ENCODE measurements around the gene TRMT1.
"Not testable (repeated sequence)": the region's sequence is repeated elsewhere in the genome, so short reads cannot be mapped to it uniquely, and the experiment has no call there.

Gene TRMT1

DNA sequence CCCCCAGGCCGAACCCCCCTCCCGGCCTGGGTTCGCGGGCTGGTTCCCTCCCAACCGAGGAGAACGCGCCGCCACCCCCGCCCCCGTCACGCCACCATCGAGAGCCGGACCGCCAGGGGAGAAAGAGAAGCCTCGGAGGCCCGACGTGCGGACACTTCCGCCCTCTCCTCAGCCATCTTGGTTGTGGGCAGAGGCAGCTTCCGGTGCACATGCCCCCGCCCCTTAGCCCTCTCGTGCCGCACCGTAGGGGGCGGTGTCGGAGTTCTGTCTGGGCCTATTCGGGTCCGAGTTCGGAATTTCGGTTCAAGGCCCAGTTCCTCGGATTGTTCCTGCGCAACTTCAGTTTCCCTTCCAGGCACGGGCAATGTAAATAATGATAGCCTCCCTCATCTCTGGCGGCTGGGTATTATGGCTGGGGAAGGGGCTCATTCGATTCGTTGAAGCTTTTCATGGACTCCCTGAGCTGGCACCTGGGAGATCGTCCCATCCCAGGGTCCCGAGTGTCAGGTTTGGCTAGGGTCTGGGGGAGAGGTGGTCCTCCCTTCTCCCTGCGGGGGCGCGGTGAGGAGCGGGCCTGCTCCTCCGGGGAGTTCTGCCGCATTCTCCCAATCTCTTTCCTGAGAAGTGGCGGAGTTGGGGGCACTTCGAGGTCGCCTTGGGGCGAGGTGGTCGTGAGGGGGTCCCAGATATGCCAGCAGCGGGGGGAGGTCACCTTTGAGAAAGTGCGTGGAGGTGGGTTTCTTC is 33.8 kb upstream of the TRMT1 start, which contains the start of the genes IER2 and STX10:
TSS of gene IER2 (plus strand) at position 225 of the 744 bp plus-strand sequence. CDS start 2,776 bp downstream, outside the sequence.
TSS of gene STX10 (minus strand) at position 189 of the 744 bp plus-strand sequence. CDS start 202 bp downstream, outside the sequence.
- Histone ChIP-seq H3K9ac (ENCODE audit: low read length in 5 of 5) (peak within 1 kb of the TSS; percentile 95 to 100 (median 99)), H3K27me3 (ENCODE audit: control insufficient read depth in 5 of 5, insufficient read depth in 4 of 5, low read length in 5 of 5) (no peaks in the 10 kb centered on the region), H3K4me1 (ENCODE audit: control insufficient read depth in 5 of 5, insufficient read depth in 5 of 5, low read length in 5 of 5) (peaks cover 3 to 43% (median 34%) of the 10 kb centered on the region in 5 donors), H3K27ac (ENCODE audit: low read depth, low read length) (peak within 1 kb of the TSS; percentile 99), H3K36me3 (ENCODE audit: control insufficient read depth in 5 of 5, insufficient read depth in 5 of 5, low read length in 5 of 5) (peaks cover 0 to 2% (median under 1%) of the 10 kb centered on the region in 5 donors), H3K4me3 (ENCODE audit: low read depth in 1 of 5, low read length in 5 of 5) (peak within 1 kb of the TSS; percentile 85 to 99 (median 97)), H3K9me3 (ENCODE audit: control insufficient read depth in 5 of 5, low read length in 5 of 5) (no peaks in the 10 kb centered on the region)

DNA sequence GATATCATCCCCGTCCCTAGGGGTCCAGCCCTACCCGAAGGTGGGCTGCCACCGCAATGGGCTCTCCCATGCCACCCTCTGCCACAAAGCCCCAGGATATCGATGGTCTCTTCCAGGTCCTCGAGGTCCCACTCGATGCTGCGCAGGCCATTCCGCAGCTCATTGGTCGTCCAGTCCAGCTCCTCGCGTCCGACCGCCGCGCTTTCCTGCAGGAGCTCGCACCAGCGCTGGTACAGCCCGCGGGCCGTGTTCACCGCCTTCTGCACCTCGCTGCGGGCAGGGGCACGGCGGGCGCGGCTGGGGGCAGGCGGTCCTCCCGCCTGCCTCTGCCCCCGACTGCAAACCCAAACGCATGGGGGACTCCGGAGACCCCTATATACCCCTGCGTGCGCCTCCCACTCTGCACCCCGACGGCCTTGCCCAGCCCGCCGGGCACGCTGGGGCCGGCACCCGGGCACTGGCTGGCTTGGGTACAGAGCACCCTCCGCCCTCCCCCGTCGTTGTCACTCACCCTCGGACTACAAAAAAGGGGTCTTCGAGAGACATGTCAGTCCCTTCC is 33.2 kb upstream of the TRMT1 start:
- H3K36me3 ChIP-seq (ENCODE audit: control insufficient read depth in 5 of 5, insufficient read depth in 5 of 5, low read length in 5 of 5): peaks cover 0 to 8% (median 6%) of the 10 kb centered on the region in 5 donors
- no peaks in the 10 kb centered on the region for H3K9me3 ChIP-seq (ENCODE audit: control insufficient read depth in 5 of 5, low read length in 5 of 5)
- peaks cover 2 to 38% (median 27%) of the 10 kb centered on the region in 5 donors for H3K4me1 ChIP-seq (ENCODE audit: control insufficient read depth in 5 of 5, insufficient read depth in 5 of 5, low read length in 5 of 5)
- H3K27ac ChIP-seq (ENCODE audit: low read depth, low read length): peak overlapping the region; percentile 99
- H3K27me3 ChIP-seq (ENCODE audit: control insufficient read depth in 5 of 5, insufficient read depth in 4 of 5, low read length in 5 of 5): no peaks in the 10 kb centered on the region
- H3K4me3 ChIP-seq (ENCODE audit: low read depth in 1 of 5, low read length in 5 of 5): peak overlapping the region; percentile 71 to 99 (median 97)
- H3K9ac ChIP-seq (ENCODE audit: low read length in 5 of 5): peak overlapping the region in 4 of 5 donors; percentile 73 to 100 (median 99)

DNA sequence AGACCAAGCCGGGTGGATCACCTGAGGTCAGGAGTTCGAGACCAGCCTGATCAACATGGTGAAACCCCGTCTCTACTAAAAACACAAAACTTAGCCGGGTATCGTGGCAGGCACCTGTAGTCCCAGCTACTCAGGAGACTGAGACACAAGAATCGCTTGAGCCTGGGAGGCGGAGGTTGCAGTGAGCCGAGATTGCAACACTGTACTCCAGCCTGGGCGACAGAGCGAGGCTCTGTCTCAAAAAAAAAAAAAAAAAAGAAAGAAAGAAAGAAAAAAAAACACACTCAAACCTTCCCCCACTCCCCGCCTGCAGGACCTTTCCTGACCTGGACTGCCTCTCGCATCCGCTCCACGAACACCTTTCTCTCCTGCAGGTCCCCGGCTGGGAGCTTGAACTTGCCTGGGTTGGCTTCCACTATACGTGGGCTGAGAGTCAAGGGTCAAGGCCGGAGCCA is 32.7 kb upstream of the TRMT1 start:
- Histone ChIP-seq H3K27ac (ENCODE audit: low read depth, low read length) (peak overlapping the region; percentile 99), H3K9ac (ENCODE audit: low read length in 5 of 5) (peak overlapping the region in 4 of 5 donors; percentile 73 to 100 (median 99))

DNA sequence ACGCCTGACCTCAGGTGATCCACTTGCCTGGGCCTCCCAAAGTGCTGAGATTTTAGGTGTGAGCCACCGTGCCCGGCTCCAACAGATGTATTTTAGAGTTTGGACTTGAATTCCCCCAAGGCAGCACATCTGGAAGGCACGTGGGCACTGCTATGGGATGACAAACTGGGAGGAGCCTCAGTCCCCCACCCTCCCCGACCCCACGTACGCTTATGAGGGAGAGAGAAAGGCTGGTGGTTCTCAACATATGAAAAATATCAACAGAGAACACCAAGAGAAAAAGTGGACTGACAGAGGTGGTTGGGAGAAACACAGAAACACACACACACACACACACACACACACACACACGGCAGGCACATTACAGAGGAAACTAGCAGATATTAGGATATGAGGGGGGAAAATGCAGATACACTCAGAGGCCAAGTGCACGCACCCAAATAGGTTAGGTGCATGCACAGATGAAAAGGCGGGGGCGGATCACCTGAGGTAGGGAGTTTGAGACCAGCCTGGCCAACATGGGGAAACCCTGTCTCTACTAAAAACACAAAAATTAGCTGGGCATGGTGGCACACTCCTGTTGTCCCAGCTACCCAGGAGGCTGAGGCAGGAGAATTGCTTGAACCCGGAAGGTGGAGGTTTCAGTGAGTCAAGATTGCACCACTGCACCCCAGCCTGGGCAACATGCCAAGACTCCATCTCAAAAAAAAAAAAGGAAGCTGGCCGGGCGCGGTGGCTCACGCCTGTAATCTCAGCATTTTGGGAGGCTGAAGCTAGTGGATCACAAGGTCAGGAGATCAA is 30.4 kb upstream of the TRMT1 start:
- peaks cover 0 to 26% (median 18%) of the 10 kb centered on the region in 5 donors for H3K4me1 ChIP-seq (ENCODE audit: control insufficient read depth in 5 of 5, insufficient read depth in 5 of 5, low read length in 5 of 5)

More for the DNA sequence above, 32.7 kb upstream of the TRMT1 start:
- H3K36me3 ChIP-seq (ENCODE audit: control insufficient read depth in 5 of 5, insufficient read depth in 5 of 5, low read length in 5 of 5): peaks cover 0 to 13% (median 11%) of the 10 kb centered on the region in 5 donors
- peak overlapping the region; percentile 71 to 99 (median 97) for H3K4me3 ChIP-seq (ENCODE audit: low read depth in 1 of 5, low read length in 5 of 5)
- H3K4me1 ChIP-seq (ENCODE audit: control insufficient read depth in 5 of 5, insufficient read depth in 5 of 5, low read length in 5 of 5): peaks cover under 1 to 34% (median 26%) of the 10 kb centered on the region in 5 donors
- H3K27me3 ChIP-seq (ENCODE audit: control insufficient read depth in 5 of 5, insufficient read depth in 4 of 5, low read length in 5 of 5); H3K9me3 ChIP-seq (ENCODE audit: control insufficient read depth in 5 of 5, low read length in 5 of 5): not testable (repeated sequence)

DNA sequence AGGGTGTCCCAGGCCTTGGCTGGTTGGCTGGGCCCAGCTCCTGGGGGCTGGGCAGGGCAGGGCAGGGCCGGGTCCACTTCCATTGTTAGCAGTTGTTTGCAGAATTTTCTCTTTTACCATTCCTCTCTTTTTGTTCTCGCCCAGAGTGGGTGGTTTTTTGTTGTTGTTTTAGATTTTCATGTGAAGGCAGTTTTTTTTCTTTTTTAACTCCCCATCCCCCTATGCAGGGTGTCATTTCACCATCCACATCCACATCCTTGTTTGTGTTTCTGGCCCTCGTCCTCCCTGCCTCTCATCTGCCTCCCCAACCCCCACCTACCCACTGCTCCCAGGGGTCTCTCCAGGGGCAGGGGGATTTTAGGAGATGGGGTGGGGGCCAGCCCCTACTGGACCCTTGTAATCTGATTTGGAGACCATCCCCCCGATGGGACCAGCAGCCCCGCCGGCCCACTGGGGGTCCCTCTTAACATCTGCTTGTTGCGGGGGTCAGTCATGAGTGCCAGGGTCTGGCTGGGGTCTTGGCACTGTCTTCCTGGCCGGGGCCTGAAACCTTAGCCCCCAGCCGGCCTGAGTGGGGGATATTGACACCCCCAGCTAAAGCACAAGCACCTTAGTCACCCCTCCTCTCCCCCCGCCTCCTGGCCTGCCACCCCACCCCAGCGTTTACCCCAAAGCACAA is 23.2 kb upstream of the TRMT1 start:
- Histone ChIP-seq H3K4me1 (ENCODE audit: control insufficient read depth in 5 of 5, insufficient read depth in 5 of 5, low read length in 5 of 5) (peaks cover 0 to 3% (median 0%) of the 10 kb centered on the region in 5 donors), H3K9me3 (ENCODE audit: control insufficient read depth in 5 of 5, low read length in 5 of 5) (no peaks in the 10 kb centered on the region), H3K27ac (ENCODE audit: low read depth, low read length) (no peak overlapping the region), H3K27me3 (ENCODE audit: control insufficient read depth in 5 of 5, insufficient read depth in 4 of 5, low read length in 5 of 5) (no peaks in the 10 kb centered on the region), H3K36me3 (ENCODE audit: control insufficient read depth in 5 of 5, insufficient read depth in 5 of 5, low read length in 5 of 5) (peaks cover 0 to 59% (median 51%) of the 10 kb centered on the region in 5 donors), H3K4me3 (ENCODE audit: low read depth in 1 of 5, low read length in 5 of 5) (no peak overlapping the region), H3K9ac (ENCODE audit: low read length in 5 of 5) (no peak overlapping the region)

More for the DNA sequence above, 30.4 kb upstream of the TRMT1 start:
- Histone ChIP-seq H3K9ac (ENCODE audit: low read length in 5 of 5) (no peak overlapping the region), H3K27me3 (ENCODE audit: control insufficient read depth in 5 of 5, insufficient read depth in 4 of 5, low read length in 5 of 5) (no peaks in the 10 kb centered on the region), H3K36me3 (ENCODE audit: control insufficient read depth in 5 of 5, insufficient read depth in 5 of 5, low read length in 5 of 5) (peaks cover 0 to 24% (median 18%) of the 10 kb centered on the region in 5 donors), H3K27ac (ENCODE audit: low read depth, low read length) (no peak overlapping the region), H3K9me3 (ENCODE audit: control insufficient read depth in 5 of 5, low read length in 5 of 5) (no peaks in the 10 kb centered on the region), H3K4me3 (ENCODE audit: low read depth in 1 of 5, low read length in 5 of 5) (no peak overlapping the region)

DNA sequence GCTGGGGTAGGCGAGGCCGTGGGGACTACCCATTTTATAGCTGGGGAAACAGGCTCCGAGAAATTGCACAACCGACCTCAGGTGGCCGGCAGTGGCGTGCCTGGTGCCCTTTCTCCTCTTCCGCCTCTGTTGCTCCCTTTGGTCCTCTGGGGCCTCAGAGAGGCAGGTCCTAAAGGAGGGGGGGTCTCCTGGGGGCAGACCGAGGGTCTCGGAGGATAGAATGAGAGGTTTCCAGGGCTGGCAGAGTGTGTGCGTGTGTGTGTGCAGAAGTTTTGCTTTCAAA is 22.3 kb upstream of the TRMT1 start:
- H3K27ac ChIP-seq (ENCODE audit: low read depth, low read length): no peak overlapping the region

DNA sequence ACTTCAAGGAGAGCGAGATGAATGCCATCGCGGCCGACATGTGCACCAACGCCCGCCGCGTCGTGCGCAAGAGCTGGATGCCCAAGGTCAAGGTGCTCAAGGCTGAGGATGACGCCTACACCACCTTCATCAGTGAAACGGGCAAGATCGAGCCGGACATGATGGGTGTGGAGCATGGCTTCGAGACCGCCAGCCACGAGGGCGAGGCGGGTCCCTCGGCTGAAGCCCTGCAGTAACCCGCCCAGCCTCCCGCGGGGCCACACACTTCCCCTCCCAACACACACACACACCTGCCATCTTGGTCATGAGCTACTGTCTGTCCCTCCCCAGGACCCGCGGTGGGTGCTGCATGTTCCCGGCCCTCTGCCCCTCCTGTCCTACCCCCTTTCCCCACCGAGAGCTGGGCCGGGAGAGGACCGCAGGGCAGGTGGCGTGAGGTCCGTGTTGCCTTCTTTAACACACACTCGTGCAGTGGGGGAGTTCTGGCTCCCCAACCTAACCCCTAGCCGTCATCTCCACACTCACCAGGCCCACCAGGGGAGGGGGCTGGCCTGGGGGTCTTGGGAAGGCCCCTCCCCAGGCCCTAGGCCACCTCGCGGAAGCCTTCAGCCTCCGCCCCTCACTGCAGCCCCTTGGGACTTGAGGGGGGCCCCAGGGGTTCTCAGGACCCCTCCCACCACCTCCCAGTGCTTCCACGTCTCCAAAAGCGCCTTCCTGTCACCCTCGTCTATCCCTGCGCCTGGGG is 21.8 kb upstream of the TRMT1 start:
- H3K27me3 ChIP-seq (ENCODE audit: control insufficient read depth in 5 of 5, insufficient read depth in 4 of 5, low read length in 5 of 5): no peaks in the 10 kb centered on the region
- H3K9me3 ChIP-seq (ENCODE audit: control insufficient read depth in 5 of 5, low read length in 5 of 5): no peaks in the 10 kb centered on the region
- peaks cover 0 to 53% (median 41%) of the 10 kb centered on the region in 5 donors for H3K36me3 ChIP-seq (ENCODE audit: control insufficient read depth in 5 of 5, insufficient read depth in 5 of 5, low read length in 5 of 5)
- H3K9ac ChIP-seq (ENCODE audit: low read length in 5 of 5): no peak overlapping the region
- H3K27ac ChIP-seq (ENCODE audit: low read depth, low read length): no peak overlapping the region
- H3K4me1 ChIP-seq (ENCODE audit: control insufficient read depth in 5 of 5, insufficient read depth in 5 of 5, low read length in 5 of 5): peaks cover 0 to 3% (median 0%) of the 10 kb centered on the region in 5 donors
- H3K4me3 ChIP-seq (ENCODE audit: low read depth in 1 of 5, low read length in 5 of 5): no peak overlapping the region

More for the DNA sequence above, 22.3 kb upstream of the TRMT1 start:
- Histone ChIP-seq H3K9ac (ENCODE audit: low read length in 5 of 5) (no peak overlapping the region), H3K4me1 (ENCODE audit: control insufficient read depth in 5 of 5, insufficient read depth in 5 of 5, low read length in 5 of 5) (peaks cover 0 to 3% (median 0%) of the 10 kb centered on the region in 5 donors), H3K4me3 (ENCODE audit: low read depth in 1 of 5, low read length in 5 of 5) (no peak overlapping the region), H3K36me3 (ENCODE audit: control insufficient read depth in 5 of 5, insufficient read depth in 5 of 5, low read length in 5 of 5) (peaks cover 0 to 56% (median 42%) of the 10 kb centered on the region in 5 donors), H3K9me3 (ENCODE audit: control insufficient read depth in 5 of 5, low read length in 5 of 5) (no peaks in the 10 kb centered on the region), H3K27me3 (ENCODE audit: control insufficient read depth in 5 of 5, insufficient read depth in 4 of 5, low read length in 5 of 5) (no peaks in the 10 kb centered on the region)

DNA sequence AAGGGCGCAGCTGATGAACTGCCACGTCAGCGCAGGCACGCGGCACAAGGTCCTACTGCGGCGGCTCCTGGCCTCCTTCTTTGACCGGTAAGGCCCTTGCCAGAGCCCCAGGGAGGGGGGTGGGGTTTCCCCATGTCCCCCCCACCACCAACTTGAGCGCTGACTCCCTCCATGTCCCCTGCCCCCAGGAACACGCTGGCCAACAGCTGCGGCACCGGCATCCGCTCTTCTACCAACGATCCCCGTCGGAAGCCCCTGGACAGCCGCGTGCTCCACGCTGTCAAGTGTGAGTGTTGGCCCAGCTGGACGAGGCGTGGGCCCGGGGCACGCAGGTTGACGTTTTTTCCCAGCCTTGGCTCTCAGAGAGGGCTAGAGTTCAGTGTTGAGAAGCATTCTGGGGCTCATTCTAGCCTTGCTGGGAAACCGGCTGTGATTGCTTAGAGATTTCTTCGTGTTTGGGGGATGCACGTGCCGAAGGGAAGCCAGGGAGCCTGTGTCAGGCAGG is 20.8 kb upstream of the TRMT1 start:
- Histone ChIP-seq H3K27ac (ENCODE audit: low read depth, low read length) (no peak overlapping the region), H3K36me3 (ENCODE audit: control insufficient read depth in 5 of 5, insufficient read depth in 5 of 5, low read length in 5 of 5) (peaks cover 0 to 49% (median 41%) of the 10 kb centered on the region in 5 donors), H3K9me3 (ENCODE audit: control insufficient read depth in 5 of 5, low read length in 5 of 5) (no peaks in the 10 kb centered on the region), H3K9ac (ENCODE audit: low read length in 5 of 5) (no peak overlapping the region), H3K4me3 (ENCODE audit: low read depth in 1 of 5, low read length in 5 of 5) (no peak overlapping the region), H3K4me1 (ENCODE audit: control insufficient read depth in 5 of 5, insufficient read depth in 5 of 5, low read length in 5 of 5) (peaks cover 0 to 2% (median 0%) of the 10 kb centered on the region in 5 donors), H3K27me3 (ENCODE audit: control insufficient read depth in 5 of 5, insufficient read depth in 4 of 5, low read length in 5 of 5) (no peaks in the 10 kb centered on the region)
